CD4-positive, alpha-beta T cell treated with Interleukin-1 beta for 1 hour (primary cell): ENCODE results near the gene C20orf141.
"Not testable (repeated sequence)": the region's sequence is repeated elsewhere in the genome, so short reads cannot be mapped to it uniquely, and the experiment has no call there.

Source experiments
- DNase-seq, 2 donors: peaks; one replicate each; pipeline ENCODE4 v3.0.0-alpha.2; 2020 to 2022

The C20orf141 gene

DNA sequence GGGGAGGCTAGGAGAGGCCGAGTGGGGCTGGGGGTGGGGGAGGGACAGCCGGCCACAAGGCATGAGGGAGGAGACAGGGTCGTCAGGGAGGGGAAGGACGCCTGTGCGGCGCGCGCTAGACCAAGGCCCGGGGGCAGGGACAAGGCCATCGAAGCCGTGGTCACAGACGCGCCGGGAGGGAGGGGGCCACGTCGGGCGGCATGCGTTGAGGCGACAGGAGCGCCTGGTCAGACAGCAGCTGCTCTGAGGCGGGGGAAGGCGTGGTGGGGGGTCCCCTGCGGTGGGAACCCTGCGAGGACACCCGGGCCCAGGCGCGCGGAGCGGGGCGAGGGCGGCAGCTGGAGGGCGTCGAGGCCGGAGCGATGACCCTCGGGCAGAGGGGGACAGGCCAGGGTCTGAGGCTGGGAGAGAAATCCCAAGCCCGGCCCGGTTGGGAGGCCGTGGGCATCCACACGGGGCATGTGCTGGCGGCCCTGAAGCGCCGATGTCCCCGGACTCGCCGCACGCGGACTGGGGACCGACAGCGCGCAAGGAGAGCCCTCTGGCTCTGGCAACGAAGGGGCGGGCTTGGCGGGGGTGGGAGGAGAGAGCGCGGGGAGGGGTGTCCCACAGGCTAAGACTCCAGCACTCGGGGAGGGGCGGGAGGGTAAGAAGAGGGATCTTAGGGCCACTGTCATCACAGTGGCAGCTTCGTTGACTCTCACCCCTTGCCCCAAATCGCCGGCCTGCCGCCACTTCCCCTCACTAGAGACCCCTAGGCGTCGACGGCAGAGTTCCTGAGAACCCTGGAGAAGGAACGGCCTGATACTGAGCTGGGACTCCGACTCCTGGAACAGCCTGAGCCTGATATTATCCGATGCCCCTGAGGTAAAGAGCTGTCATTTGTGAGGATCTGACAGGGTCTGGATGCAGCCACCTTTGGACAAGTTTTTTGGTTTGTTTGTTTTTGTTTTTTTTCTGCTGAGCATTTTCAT lies 6.4 kb downstream of the C20orf141 start:
- DNase-seq = no peak

DNA sequence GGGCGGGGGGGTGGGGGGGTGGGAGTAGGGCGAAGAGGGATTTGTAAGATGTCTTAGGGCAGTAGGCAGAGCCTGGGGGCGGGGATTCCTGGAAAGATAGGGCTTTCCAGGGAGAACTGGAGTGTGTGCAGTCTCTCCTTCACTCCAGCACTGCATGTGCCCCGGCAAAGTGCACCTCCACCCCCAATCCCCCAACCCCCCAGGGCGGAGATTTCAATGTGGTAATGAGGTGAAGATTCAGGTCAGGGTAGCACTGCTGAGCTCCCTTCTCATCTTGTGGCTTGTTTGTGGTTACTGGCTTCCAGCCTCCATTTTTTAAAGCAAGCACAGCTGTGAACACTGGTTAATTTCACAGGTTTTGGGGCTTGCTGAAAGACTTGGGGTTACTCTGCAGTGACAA lies 7.3 kb downstream of the C20orf141 start:
- DNase-seq = peak; percentile 49 to 61

DNA sequence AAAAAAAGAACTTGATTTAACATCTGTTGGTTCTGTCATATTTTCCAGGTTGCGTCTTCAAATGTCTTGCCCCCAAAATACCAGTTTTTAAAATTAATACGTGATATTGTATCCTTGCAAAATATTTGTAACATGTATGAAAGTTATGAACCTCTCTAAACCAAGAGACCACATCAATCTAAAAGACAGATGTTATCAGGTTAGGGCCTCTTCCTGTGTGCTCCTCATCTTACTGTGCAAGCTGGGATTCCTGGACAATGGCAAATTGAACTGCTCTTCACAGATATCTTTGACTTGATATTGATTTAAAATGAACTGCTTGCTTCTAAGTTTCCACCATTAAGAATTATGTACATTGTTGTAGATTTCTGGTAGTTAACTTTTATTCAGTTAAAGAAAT lies 11.0 kb downstream of the C20orf141 start:
- peak in 1 of 2 donors; percentile 10 for DNase-seq

DNA sequence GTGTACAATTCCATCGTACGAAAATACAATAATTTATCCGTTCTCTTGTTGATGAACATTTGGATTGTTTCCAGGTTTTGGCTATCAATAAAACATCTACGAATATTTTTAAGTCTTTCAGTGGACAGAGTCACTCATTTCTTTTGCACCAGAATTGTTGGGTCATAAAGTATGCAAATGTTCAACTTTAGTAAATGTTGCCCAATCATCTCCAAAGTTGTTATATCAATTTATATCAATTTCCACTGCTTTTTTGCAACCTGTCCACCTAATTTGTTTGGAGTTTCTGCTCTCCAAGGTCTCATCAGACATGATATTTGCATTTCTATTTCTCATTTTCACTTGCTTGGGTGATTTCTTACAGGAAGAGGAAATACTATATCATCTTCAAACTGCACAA lies 11.9 kb downstream of the C20orf141 start:
- DNase-seq = no peak

DNA sequence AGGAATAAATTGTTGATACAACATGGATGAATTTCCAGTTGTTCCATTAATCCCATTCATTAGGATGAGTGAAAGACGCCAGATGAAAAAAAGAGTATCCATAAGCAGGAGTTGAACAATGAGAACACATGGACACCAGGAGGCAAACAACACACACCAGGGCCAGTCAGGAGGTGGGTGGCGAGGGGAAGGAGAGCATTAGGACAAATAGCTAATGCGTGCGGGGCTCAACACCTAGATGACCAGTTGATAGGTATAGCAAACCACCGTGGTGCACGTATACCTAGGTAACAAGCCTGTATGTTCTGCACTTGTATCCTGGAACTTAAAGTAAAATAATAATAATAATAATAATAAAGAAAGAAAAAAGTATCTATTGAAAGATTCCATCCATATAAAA lies 14.6 kb downstream of the C20orf141 start:
- no peak for DNase-seq

DNA sequence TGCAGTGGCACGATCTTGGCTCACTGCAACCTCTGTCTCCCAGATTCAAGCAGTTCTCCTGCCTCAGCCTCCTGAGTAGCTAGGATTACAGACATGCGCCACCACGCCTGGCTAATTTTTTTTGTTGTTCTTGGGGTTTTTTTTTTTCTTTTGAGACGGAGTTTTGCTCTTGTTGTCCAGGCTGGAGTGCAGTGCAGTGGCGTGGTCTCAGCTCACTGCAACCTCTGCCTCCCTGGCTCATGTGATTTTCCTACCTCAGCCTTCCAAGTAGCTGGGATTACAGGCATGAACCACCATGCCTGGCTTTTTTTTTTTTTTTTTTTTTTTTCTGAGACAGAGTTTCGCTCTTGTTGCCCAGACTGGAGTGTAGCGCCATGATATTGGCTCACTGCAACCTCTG lies 16.4 kb downstream of the C20orf141 start:
- not testable (repeated sequence) for DNase-seq

DNA sequence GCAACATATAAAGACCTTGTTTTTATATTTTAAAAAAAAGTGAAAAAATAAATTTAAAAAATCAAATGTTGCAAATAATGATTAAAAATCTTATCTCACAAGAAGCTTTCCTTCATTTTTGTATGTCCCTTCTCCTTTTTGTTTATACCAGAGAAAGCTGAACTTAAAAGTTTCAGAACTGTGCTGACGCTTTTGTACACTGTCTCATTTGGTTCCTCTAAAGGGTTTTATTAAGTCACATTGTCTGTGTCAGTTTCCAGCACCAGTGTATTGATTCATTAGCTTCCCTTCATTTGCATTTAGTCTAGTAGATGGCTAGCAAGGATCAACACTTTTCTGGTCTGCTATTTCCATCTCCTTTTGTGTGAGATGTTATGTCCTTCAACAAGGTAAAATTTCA lies 19.0 kb downstream of the C20orf141 start:
- no peak for DNase-seq

DNA sequence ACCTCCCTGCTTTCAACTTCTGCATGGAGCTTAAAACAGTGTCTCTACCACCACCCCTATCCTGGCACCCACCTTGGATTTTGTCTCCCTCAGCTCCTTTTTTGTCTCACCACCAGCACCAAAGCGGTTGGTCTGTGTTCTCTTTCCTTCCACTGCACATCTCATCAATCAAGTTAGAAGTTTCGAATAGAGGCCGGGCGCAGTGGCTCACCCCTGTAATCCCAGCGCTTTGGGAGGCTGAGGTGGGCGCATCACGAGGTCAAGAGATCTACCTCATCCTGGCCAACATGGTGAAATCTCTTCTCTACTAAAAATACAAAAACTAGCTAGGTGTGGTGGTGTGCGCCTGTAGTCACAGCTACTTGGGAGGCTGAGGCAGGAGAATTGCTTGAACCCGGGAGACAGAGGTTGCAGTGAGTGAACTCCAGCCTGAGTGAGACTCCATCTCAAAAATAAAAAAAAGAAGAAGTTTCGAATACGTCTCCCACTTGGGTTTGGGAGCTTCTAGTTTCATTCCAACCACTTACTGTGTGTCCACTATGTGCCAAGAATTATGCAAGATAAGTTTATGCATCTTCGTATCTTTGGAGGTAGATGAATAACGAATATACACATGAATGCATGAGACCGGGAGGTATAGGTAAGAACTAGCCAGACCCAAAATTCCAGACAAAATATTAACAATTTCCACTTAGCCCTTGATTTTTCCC lies 19.8 kb downstream of the C20orf141 start:
- no peak for DNase-seq

DNA sequence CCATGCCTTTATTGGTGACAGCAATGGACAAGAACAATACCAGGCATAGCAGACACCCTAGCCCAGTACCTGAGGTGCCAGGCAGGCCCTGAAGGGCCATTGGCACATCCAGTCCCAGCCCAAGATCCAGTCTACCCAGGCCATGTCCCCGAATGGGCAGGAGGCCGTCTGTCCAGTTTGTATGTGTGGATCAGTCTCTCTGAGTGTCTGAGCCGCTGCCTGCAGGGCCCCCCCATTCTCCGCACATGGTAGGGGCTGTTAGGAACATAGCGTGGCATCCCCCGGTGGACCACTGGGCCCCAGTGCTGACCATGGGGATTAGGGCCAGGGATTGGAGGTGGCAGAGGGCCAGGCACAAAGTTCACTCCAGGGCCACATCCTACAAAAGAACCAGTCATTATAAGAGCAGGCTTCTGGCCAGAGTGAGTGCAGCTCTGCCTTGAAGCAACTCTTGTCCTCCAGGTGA lies 20.6 kb downstream of the C20orf141 start:
- DNase-seq = no peak

DNA sequence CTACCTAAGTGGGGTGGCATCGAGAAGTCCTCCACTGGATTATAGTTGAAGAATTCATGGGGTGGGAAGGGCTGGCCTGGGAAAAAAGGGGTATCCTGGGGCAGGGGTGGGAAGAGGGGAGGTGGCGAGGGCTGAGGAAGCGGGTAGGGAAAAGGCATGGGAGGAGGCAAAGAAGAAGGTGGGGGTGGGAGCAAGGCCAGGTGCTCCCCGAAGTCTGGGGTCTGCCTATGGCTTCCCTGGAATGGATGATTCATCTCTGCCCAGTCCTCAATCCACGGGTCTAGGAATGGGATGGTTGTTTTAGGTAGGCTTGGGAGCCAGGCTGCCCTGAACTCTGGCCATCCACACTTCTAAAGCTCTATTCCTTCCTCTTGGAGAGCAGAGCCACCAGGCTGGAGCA lies 21.2 kb downstream of the C20orf141 start:
- no peak for DNase-seq

DNA sequence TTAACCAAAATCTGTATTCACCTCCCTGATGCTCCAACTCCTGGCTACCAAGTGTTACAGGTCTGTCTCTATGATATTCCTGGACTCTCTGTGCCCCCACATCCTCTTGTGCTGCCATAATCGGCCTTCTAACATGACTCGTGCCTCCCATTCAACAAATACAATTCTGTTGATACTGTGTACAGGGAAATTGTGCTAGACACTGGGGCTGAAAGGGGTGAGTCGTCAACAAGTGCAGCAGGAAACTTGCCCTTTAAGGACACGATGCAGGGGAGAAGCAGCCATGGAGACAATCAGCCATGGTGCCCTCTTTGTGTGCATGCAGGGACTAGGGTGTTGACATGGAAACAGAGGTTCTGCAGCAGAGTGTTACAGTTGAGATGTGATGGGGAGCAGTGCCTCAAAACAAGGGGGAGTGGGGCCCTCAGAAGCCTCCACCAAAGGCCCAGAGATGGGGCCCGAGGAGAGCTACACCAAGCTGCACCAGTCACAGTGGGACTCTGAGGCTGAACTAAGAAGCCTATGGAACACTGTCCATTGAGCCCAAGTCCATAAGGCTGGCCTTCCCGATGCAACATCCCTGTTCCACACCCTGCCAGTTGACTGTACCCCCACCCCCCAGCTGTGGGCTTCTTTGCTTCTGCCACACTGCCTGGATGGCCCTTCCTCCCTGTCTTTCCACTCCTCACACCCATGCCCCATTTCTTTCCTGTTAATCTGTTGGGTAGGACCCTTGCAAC lies 22.6 kb downstream of the C20orf141 start:
- no peak for DNase-seq

DNA sequence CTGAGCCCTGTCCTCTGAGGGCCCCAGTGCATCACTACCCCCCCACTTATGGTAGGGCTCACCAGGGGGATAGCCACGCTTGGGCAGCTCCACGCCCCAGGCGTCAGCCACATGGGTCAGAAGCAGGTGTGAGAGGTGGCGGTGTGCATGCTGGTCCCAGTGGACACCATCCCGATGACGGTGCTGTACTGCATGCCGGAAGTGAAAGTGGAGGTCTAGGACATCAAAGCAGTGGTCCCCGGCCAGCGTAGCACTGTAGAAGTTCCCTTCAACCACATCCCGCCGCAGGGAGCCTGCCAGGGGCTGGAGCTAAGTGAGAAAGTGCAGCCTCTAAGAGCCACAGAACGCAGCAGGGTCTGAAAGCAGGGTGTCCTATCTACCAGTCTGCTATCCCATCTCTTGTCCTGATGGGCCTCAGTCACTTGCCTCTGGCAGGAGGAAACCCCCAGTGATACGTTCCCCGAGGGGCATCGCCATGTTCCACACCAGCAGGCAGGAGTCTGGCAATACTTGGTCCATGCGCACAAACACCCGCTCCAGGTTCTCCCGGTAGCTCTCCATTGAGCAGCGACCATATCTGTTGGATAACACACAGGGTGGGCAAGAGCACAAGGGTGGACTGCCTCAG lies 23.5 kb downstream of the C20orf141 start:
- no peak for DNase-seq

DNA sequence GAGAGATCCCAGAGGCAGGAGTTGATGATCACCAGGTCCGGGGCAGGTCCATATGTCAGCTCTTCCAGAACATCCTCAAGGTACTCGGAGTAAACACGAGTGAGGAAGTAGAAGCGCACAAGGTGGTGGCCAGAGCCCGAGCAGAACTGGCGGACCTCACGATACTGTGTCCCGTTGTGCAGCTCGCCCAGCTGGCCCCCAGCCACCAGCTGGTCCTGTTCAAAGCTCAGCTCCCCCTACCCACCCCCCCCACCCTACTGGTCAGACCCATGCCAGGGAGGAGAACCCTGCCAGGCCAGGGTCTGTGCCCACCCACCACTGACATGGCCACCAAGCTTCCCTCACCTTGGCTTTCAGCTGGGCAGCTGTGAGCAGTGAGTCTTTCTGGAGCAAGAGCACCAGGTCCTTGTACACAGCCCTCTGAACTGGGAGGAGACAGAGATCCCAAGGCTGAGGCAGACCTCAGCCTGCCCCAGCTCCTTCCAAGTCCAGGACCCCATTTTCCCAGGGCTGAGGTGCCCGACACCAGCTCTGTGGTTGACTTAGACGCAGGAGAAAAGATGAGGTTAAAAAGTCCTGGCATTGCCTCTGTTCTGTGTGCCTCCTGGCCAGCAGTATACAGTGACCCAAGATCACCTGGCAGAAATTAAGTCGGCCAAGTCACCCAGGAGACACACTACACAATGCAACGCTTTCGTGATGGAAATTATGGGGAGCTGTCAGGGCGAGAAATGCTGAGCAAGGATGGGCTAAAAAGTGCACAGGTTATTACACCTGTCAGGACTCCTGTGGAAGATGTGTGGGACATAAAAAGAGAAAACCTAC lies 24.3 kb downstream of the C20orf141 start:
- no peak for DNase-seq

DNA sequence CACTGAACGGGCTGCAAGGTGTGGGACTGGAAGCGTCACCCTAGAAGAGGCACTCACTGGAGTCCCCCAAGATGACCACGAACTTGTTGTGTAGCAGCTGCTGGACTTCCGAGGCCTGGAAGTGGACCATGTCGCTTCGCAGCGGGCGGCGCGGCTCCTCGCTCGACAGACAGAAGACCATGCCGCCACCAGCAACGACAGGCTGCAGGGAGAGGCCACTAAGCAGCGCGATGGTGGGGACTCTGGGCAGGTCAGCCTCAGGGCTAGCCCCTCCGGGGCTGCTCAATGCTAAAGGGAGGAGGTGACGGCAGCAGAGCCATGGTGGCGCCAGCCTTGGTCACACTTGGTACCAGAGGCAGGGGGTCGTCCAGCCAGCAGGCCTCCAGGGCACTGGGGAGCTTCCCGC lies 24.9 kb downstream of the C20orf141 start:
- no peak for DNase-seq

DNA sequence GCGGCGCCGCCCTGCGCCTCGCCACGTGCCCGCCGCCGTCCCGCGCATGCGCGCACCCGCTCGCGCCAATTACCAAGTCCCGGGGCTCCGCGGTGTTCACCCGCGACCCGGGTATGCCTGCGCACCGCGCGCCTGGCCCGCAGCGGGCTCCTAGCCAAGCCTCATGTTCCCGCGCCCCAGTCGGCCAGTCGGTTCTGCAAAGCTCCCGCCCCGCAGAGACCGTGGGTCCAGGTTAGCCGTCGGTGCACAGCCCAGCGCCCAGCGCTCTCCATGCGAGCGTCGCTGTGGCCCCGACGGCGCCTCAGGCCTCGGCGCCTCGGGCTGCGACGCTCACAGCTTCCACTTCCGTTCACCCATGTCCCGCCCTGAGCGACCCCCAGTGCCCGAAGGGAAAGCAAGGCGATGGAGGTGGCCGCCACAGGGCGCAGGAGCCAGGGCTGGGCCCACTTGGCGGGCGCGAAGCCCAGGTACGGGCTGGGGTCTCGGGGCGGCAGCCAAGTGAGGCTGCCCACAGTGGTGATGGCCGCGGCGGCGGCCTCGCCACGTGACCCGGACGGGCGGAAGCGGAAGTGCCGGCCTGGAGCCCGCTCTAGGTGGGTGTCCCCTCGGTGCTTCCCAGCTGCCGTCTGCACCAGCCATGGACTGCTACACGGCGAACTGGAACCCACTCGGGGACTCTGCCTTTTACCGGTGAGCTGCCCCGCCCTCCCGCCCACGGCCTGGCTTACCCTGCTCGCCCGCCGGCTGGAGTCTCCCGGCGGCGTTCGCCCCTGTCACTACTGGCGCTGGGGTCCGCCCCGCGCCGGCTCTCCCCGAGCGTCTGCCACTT lies 25.6 kb downstream of the C20orf141 start, which contains the start of the genes PCED1A and VPS16:
TSS of gene PCED1A (minus strand) at position 518 of the 829 bp plus-strand sequence. CDS start 743 bp downstream, outside the sequence.
TSS of gene VPS16 (plus strand) at position 608 of the 829 bp plus-strand sequence. CDS start at position 638, 30 bp downstream.
- DNase-seq = peak; percentile 88 to 89

DNA sequence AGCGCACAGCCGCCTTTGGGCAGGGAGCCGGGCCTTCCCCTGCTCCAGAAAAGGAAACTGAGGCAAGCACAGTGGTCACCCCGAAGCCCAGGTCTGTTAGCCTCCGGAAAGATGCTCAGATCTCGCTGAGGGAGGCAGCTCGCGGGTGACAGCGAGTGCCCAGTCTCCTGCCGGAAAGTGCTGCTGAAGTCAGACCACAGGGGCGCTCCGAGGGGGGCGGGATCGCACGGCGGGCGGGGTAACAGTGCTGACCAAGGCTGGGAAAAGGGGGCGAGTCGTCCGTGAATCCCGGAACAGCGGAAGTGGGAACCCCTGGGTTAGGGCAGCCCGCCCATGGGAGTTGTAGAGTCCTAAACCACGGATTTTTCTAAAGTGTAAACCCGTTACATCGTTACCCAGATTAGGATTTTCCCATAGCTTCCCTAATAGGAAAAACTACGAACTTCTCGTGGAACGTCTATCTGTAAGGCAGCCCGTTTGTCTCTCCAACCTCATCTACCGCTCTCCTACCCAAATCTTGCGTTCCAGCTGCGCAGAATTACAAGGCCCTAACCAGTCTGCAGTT lies 26.3 kb downstream of the C20orf141 start:
- peak; percentile 8 to 37 for DNase-seq

DNA sequence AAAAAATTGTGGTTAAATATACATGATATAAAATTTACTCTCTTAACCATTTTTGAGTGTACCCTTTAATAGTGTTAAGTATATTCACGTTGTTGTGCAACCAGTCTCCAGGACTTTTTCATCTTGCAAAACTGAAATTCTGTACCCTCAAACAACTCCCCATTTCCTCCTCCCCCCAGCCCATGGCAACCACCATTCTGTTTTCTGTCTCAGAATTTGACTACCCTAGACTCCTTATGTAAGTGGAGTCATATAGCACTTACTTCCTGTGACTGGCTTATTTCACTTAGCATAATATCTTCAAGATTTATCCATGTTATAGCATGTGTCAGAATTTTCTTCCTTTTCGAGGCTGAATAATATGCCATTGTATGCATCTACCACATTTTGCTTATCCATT lies 30.8 kb downstream of the C20orf141 start:
- DNase-seq = no peak

DNA sequence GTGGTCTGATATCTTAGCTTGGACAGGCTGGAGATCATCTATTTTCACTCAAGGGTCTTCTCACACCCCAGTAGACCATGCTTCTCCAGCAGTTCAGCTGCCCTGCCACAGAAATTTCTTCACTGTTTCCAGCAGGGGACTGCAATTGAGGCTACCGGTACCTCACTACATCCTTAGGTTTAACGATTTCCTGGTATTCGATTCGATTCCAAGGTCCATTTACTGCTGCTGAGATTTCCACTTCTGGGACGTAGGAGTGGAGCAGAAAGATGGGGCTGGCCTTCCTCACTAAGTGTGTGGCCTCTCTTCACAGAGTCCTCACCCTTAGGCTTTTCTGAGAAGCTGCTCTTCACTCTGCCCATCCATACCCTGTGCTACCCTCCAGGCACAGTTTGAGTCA lies 31.9 kb downstream of the C20orf141 start:
- no peak for DNase-seq

DNA sequence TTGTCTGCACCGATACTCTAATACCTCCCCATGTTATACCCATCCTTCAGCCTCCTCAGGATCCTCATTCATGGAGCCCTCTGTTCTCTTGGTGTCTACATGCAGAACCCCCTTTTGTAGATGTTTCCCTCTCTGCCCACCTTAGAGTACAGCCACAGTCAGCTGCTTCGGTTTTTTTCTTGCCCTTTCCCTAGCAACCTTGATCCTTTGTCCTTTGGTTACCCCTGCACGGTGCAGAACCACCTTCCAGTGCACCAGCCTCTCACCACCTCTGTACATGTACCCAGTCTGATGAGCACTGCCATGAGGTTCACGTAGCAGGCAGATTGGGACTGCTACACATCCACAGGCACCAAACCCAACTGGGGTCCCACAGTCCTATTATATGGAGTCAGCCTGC lies 33.0 kb downstream of the C20orf141 start:
- no peak for DNase-seq

DNA sequence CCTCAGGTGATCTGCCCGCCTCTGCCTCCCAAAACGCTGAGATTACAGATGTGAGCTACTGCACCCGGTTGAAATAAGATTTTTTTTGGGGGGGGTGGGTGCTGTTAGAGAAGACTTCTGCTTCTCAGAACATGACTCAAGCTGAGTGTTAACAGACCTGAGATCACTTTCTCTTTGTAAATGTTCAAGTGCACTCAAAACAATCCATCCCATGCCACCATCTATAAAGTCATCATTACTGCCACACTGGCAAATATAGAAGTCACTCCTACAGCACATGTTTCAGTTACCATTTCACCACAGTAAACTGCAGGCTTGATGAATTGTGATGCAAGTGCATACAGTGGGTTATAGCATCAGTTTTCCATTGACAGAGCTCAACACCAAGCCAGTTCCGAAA lies 34.7 kb downstream of the C20orf141 start:
- no peak for DNase-seq
